NCI-H2227 (cell line): ENCODE data around the gene HDAC1.
"Not testable (repeated sequence)": the region's sequence is repeated elsewhere in the genome, so short reads cannot be mapped to it uniquely, and the experiment has no call there.

Experiments
- DNase-seq: peaks from one replicate; lab custom pipeline; 2025; ENCODE audit not compliant: unreplicated experiment; lab: John Stamatoyannopoulos, UW

Gene HDAC1

GRCh38 chr1:32342704-32343103 is 50.8 kb downstream of the HDAC1 start:
- no peak for DNase-seq

- no peak for DNase-seq
Observed at GRCh38 chr1:32345289-32345827, 53.5 kb downstream of the HDAC1 start.

DNA sequence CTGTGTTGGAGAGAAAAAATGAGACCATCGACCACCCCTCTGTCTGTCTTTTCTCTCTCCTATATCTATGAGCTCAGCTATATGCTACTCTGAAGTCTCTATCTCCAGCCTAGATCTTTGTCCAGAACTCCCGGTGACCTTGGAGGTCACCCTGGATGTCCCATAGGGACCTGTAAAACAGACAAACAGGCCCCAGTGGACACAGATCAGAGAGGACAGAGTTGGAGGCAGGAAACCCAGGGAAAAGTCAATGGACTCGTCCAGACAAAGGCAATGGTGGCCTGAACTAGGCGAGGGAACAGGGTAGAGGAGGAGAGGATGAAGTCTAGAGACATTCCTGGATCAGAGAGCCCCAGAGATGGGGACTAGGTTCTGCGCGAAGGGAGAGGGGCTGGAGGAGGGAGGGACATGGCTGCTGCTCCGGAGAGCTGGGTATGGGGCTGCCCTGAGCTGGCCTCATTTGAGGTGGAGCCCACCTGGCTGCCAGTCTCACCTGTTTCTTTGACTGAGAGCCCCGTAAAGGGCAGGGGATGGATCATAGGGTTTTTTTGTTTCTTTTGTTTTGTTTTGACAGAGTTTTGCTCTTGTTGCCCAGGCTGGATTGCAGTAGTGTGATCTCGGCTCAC is 54.8 kb downstream of the HDAC1 start:
- DNase-seq, result no peak

- DNase-seq, result no peak
Observed at GRCh38 chr1:32349211-32349708, 57.4 kb downstream of the HDAC1 start.

- DNase-seq, result peak; percentile 89
Observed at GRCh38 chr1:32350785-32351398, 59.0 kb downstream of the HDAC1 start.

- DNase-seq, result peak; percentile 98
Observed at GRCh38 chr1:32351399-32352238, 59.7 kb downstream of the HDAC1 start.

- DNase-seq, result no peak
Observed at GRCh38 chr1:32352239-32352745, 60.4 kb downstream of the HDAC1 start.

GRCh38 chr1:32352831-32353383 is 61.0 kb downstream of the HDAC1 start:
- no peak for DNase-seq

DNA sequence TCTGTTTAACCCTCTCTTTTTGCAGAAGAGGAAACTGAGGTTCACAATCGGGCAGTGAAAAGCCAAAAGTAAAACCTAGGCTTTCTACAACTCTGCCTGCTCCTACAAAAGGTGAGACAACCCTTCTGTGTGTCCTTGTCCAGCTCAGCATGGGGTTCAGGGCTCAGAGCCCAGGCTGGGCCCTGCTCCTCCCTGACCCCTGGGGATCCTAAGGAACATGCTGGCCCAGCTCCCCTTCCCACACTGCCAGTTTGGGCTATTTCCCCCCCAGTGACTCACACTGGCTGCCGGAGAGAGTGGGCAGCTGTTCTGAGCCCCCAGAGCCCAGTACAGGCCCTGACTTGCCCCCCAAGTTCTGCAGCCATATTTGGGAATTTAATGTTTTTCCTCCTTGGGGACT is 61.5 kb downstream of the HDAC1 start:
- DNase-seq, result no peak

DNA sequence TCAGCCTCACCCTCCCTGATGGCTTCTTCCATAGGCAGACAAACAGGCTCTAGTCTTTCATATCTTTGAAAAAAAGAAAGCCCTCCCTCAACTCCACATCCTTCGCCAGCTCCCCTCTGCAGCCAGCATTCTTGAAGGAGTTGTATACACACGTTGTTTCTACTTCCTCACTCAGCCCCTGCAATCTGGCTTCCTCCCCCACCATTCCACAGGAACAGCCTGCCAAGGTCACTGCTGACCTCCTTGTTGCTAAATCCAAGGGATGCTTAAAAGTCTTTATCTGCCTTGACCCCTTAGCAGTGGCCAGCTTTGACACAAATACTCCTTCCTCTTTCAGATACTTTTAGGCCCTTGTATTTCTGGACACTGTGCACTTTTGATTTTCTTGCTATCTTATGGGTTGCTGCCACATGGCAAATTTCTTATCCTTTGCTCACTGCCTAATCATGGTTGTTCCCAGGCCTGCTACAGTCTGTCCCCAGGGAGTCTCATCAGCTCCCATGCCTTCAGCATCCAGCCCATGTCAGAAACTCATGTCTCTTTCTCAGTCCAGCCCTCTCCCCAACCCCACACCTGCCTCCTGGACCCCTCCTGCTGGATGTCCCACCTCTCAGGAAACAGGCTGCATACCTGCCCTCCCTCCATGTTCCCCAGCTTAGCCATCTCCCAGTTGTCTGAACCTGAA is 62.1 kb downstream of the HDAC1 start:
- DNase-seq, result no peak

- not testable (repeated sequence) for DNase-seq
Observed at GRCh38 chr1:32355778-32356177, 63.9 kb downstream of the HDAC1 start.

DNA sequence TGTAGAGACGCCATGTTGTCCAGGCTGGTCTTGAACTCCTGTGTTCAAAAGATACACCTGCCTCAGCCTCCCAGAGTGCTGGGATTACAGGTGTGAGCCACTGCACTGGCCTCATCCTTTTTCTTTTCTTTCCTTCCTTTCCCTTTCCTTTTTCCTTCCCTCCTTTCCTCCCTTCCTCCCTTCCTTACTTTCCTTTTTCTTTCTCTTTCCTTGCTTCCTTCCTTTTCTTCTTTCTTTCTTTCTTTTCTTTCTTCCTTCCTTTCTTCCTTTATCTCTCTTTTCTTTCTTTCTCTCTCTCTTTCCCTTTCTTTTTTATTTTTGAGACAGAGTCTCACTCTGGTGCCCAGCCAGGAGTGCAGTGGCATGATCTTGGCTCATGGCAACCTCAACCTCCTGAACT is 64.6 kb downstream of the HDAC1 start:
- DNase-seq, result no peak

DNA sequence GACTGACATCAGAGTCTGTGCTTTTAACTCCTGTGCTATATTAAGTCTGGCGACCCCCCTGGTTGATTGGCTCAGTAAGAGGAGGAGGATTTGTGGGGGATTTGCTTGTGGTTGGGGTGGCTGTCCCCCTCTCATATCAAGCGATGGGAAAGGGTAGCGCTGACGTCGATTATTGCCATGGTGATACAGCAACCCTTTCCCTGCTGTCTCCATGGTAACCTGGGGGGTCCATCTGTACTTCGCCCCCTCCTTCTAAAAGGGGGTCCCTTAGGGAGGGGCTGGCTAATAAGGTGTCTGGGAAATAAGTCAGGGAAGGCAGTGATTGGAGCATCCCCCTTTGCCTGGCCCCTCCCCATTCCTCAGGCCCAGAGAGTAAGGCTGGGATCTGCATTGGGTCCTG is 65.7 kb downstream of the HDAC1 start:
- DNase-seq, result peak; percentile 34

- DNase-seq, result no peak
Observed at GRCh38 chr1:32358435-32358834, 66.6 kb downstream of the HDAC1 start.

DNA sequence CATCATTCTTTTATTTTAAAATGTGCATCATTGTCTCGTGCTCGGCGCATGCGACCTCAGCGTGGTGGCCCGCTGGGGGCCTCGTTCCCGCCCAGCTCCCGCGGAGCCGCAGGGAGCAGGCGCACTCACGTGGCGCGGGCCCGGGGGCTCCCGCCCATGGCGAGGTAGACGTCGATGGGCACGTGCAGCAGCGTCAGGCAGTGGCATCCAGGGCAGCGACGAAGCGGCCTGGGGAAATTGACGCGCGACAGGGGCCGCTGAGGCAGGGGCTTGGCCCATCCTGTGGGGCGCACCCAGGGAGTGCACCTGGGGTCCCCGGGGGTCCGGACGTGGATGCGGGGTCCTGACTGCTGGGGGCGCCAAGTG is 69.4 kb downstream of the HDAC1 start:
- DNase-seq, result no peak

DNA sequence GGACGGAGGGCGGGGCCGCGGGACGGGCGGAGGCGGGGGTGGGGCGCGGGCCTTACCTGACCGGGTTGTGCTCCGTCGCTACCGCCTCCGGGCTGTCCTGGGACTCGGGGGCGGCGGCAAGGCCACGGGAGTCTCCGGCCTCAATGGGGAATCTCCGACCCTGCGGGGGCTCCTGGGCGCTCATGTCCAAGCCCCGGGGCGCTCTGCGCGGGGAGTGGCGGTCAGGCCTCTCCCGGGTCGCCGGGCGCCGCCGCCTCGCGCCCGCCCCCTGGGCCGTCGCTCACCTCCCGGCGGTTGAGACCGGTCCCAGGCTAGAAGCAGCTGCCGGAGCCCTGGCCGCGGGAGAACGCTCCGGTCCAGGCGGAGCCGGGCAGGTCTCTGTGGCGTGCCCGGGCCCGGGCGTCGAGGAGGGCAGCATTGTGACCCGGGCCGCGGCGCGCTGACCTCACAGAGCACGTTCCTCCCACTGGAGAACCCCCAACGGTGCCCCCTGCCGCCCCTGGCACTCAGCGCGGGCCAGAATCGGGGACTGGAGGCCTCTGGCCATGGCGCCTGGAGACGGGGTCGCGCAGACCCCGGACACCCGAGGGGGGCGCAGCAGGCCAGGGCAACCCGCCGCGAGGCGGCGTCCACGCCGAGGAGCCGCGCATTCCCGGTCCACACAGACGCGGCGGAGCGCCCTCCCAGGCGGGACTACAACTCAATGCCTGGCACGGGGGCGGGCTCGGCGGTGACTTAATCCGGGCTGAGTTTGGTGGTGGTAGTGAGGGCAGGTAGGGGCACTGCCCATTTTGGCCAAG is 70.0 kb downstream of the HDAC1 start:
- DNase-seq, result no peak

- no peak for DNase-seq
Observed at GRCh38 chr1:32362474-32363313, 70.8 kb downstream of the HDAC1 start, which contains the start of the genes FAM229A and TSSK3. TSS of gene FAM229A (minus strand) at chr1:32362485. CDS start at chr1:32362091, 394 bp downstream. TSS of gene TSSK3 (plus strand) at chr1:32362539. CDS start at chr1:32362702, 163 bp downstream.

GRCh38 chr1:32363713-32364112 is 71.8 kb downstream of the HDAC1 start:
- DNase-seq, result no peak

DNA sequence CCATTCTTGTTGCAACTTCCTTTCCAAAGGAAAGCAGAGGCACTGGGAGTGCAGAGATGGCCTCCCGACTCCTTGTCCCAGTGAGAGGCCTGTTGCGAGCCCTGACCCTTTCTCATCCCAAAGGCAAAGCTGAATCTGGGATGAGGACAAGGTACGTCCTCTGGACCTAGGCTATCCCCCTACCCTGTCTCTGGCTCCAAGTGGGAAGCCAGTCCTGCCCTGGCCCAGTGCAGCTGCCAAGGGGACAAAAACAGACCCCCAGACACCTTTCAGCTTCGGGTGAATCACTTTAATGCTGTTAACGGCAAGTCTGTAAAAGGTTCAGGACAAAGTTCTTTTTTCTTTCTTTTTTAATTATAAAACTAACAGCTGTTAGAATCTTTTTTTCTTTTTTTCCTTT is 73.0 kb downstream of the HDAC1 start:
- DNase-seq, result no peak
